Measurements from ENCODE around the gene WDFY1.

The WDFY1 gene

DNA sequence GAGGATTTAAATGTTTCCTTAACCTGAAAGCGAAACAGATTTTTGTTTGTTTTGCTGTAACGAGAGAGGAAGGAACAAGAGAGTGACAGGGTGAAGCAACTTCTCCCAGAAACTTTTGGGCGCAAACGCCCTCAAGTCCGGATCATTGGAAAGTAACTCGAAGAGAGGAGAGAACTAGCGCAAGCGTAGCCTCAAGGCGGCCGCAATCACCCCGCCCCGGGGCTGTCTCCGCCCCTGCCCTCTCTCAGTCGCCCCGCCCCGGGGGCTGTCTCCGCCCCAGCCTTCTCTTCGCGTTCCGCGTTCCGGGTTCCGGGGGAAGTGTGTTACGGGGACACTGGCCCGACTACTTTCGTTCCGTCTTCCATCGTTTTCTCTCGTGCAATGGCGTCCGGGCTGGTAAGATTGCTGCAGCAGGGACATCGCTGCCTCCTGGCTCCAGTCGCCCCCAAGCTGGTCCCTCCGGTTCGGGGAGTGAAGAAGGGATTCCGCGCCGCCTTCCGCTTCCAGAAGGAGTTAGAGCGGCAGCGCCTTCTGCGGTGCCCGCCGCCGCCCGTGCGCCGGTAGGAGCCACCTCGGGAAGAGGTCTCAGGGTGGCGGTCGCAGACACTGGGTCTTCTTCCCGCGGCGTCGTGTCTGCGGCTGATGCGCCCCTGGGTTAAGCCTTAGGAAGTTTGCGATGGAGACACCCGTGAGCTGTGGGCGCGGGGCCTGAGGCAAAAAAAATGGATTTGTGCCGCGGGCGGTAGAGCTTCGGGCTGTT lies 12.1 kb upstream of the WDFY1 start, which contains the start of gene MRPL44:
Gene MRPL44 (plus strand): TSS at position 372 of the 760 bp plus-strand sequence. CDS start 10 bp downstream, at position 382.
- H3K4me3 ChIP-seq (ENCODE audit: low read depth, low read length) = peak within 1 kb of the TSS; percentile 93
- TF ChIP-seq, protein P1, sequence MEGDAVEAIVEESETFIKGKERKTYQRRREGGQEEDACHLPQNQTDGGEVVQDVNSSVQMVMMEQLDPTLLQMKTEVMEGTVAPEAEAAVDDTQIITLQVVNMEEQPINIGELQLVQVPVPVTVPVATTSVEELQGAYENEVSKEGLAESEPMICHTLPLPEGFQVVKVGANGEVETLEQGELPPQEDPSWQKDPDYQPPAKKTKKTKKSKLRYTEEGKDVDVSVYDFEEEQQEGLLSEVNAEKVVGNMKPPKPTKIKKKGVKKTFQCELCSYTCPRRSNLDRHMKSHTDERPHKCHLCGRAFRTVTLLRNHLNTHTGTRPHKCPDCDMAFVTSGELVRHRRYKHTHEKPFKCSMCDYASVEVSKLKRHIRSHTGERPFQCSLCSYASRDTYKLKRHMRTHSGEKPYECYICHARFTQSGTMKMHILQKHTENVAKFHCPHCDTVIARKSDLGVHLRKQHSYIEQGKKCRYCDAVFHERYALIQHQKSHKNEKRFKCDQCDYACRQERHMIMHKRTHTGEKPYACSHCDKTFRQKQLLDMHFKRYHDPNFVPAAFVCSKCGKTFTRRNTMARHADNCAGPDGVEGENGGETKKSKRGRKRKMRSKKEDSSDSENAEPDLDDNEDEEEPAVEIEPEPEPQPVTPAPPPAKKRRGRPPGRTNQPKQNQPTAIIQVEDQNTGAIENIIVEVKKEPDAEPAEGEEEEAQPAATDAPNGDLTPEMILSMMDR (IDR thresholded peaks at IDR 0.05; ENCODE audit: low read depth, low read length) = no peak

DNA sequence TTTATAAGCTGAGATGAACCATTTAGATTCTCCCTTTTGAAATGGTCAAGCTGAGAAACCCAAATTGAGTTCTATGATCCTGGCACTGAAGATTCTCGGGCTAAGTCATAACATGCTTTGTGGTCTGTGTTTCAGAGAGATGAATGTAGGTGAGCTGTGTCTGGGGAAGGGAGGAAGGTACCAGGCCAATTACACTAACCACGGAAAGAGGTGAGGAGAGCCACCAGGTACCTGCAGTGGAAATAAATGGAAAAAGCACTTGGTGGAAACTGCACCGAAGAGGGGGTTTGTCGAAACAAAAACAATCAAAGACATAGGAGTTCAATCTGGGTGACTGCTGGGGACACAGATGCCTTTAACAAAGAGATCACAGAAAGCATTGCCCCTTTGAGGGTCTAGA lies 11.2 kb upstream of the WDFY1 start:
- TF ChIP-seq, protein P1 (IDR thresholded peaks at IDR 0.05; ENCODE audit: low read depth, low read length) = no peak
- H3K4me3 ChIP-seq (ENCODE audit: low read depth, low read length) = no peak overlapping the region

DNA sequence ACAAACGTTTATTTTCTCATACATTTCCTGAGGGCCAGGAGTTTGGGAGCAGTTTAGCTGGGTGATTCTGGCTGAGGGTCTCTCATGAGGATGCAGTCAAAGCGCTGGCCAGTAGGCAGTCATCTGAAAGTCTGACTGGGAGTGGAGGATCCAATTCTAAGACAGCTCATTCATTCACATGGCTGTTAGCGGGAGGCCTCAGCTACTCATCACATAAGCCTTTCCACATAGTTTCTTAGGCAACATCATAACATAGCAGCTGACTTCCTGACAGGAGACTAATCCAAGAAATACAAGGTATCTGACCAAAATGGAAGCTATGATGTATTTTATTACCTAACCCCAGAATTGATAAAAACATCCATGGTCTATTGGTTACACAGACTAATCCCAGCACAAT lies 9.3 kb upstream of the WDFY1 start:
- TF ChIP-seq, protein P1 (IDR thresholded peaks at IDR 0.05; ENCODE audit: low read depth, low read length) = no peak
- H3K4me3 ChIP-seq (ENCODE audit: low read depth, low read length) = no peak overlapping the region

DNA sequence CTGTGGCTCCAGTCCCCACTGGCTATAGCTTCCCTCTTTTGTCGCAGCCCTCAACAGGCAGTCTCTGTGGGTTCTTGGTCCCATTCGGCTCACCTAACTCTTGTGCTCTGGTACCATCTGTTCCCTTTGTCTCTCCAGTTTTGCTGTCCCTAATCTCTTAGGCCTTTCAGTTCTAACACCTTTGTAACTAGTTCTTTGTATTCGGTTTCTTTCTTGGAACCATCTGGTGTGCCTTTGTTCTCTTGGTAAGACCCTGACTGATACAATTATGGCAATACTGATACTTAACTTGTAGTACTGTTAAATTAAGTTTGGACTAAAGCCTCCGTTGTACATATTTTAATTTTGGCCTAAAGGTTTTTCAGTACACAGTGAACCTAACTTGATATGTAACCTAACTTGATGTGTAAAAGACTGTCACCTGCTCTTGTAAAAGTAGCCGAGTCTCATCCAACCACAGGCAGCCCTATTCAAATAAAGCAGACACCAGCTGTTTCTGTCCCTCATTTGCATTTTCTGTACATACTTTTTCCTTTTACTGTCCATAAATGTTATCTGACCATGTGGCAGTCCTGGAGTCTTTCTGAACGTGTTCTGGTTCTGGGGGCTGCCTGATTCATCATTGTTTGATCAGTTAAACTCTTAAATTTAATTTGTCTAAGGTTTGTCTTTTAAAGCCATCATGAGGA lies 7.3 kb upstream of the WDFY1 start:
- TF ChIP-seq, protein P1 (IDR thresholded peaks at IDR 0.05; ENCODE audit: low read depth, low read length) = no peak
- no peak overlapping the region for H3K4me3 ChIP-seq (ENCODE audit: low read depth, low read length)

DNA sequence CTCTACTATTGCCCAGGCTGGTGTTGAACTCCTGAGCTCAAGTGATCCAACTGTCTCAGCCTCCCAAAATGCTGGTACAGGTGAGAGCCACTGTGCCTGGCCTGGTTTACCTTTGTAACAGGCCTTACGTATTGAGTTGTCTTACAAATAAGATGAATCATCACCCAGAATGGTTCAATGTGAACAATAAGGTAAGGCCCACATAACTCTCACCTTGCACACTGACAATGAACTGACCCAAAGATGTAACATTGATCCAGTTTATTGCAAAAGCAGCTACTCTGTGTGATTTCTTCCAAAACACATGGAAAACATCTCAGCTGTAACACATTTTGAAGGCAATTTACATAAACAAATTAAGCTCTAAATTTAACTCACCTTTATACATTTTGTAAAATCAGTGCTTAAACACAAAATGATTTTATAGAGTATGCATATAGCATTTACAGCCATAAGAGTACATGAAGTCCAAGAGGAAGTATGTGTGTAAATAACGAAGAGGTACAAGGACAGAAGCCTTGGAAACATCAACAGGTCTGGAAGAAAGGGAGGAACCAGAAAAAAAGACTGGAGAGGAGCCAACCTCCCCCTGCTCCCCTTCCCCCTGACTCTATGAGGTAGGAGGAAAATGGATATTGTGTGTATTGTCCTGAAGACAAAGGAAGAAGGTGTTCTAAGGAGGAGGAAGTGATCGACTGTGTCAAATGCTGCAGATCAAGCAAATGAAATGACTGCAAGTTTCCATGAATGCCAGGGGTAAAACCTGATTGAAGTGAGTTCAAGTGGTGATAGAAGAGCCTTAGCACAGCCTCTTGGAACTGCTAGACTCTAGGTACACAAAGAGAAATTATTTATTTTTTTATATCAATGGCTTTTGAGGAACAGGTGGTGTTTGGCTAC lies 5.6 kb upstream of the WDFY1 start:
- TF ChIP-seq, protein P1 (IDR thresholded peaks at IDR 0.05; ENCODE audit: low read depth, low read length) = no peak
- no peak overlapping the region for H3K4me3 ChIP-seq (ENCODE audit: low read depth, low read length)

DNA sequence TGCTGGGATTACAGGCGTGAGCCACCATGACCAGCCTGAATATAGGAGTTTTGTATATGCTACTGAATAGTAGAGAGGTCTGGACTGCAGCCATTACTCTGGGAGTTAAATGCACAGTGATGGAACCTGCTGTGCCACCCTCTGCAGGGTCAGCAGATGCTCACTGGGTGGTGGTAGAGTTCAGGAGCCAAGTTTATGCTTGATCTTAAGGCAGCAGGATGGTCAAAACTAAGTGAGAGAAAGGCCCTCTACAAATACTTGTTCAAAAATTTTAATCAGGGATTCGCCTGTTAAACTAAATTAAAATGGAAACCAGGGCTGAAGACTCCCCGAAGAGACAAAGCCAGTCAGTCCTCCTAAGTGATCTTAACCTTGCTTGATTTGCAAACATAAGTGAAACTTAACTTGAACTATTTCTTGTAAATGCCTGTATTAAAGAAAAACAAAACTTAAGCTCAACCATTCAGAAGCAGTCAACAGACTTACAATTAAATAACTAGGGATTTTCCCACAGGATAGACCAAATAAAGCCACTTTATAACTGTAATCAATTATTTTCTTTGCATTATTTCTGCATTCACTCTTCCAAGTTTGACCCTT lies 4.2 kb upstream of the WDFY1 start:
- TF ChIP-seq, protein P1 (IDR thresholded peaks at IDR 0.05; ENCODE audit: low read depth, low read length) = no peak
- no peak overlapping the region for H3K4me3 ChIP-seq (ENCODE audit: low read depth, low read length)

Measured in WI38 (cell line).